Endometrial microvascular endothelial cells (primary cell): Measurements from ENCODE around the gene ATP5ME. TPM values are rescaled to one million over a fixed set of nuclear protein-coding genes. Genes with fewer than 3 reads are reported as not detected.

ENCODE experiments used
- in situ Hi-C: cut with HindIII; loops from 2 replicates; pipeline ENCODE4 v1.10.0; 2017; ENCODE audit warnings: low sequenced_read_pairs, low pct_unique_long_range_greater_than_20kb; ENCODE audit errors: inconsistent ontology term
- total RNA-seq: library from RNA; depleted of rRNA; stranded (reverse); fragments of >200 nt; gene quantifications from one replicate; pipeline ENCODE4 v1.2.3, GENCODE V29; 2015; ENCODE audit errors: inconsistent ontology term

The ATP5ME gene
- total RNA-seq, 1 donor from 2014 or later: 168 TPM

DNA sequence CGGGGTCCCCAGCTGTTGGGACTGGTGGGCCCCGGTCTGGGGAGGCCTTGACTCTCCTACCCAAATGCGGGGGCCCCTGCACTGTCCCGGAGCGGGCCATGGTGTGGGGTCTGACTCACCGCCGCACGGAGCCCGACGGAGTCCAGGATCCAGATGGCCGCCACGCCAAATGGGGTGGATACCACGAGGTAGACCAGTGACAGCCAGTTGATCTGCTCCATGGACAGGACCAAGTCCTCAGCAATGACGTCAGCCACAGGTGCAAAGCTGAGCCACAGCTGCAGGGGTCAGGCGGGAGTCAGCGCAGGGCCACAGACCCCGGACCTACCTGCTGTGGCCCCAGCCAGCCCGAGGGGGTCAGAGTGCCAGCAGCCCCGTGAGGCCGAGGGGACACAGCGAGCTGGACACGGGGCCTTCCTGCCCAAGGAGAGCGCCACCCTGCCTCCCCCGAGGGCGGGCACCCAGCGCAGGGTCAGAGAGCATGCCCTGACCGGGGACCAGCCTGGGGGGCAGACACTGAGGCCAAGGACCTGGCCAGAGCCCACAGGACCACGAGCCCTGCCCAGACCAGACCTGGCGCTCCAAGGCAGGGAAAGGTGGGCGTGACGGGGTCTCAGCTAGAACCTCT, 12.5 kb upstream of the ATP5ME start:
- in situ Hi-C loops: no loop called here

GRCh38 chr4:685679-686412, 11.8 kb upstream of the ATP5ME start:
- in situ Hi-C loops: no loop called here

DNA sequence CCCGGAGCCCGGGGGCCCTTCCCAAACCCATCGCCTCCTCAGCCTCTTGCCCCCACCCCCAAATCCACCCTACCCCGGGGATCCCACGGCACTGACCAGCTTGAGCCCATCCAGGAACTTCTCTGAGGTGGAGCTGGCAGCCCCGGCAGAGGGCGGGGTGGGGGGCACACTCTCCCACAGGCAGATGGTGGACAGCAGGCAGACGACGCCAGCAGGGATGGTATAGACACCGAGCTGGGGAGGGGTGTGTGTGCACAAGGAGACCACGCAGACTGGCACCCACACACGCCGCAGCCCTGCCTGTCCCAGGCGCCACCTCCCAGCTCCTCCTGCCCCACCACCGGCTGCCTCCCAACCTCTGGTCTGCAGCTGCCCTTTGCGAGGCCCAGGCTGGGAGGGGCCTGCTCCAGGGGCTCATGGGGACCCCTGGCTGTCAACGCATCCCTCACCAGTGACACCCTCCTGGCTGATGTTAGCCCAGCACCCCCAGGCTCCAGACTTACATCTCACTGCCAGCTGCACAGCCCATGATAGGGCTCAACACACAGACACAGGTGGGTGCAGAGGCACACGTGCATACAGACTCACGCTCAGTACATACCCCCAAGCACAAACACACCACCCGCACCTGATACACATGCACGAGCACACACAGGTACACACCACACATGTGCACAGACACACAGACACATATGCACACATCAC, 10.7 kb upstream of the ATP5ME start:
- in situ Hi-C loops: no loop called here

DNA sequence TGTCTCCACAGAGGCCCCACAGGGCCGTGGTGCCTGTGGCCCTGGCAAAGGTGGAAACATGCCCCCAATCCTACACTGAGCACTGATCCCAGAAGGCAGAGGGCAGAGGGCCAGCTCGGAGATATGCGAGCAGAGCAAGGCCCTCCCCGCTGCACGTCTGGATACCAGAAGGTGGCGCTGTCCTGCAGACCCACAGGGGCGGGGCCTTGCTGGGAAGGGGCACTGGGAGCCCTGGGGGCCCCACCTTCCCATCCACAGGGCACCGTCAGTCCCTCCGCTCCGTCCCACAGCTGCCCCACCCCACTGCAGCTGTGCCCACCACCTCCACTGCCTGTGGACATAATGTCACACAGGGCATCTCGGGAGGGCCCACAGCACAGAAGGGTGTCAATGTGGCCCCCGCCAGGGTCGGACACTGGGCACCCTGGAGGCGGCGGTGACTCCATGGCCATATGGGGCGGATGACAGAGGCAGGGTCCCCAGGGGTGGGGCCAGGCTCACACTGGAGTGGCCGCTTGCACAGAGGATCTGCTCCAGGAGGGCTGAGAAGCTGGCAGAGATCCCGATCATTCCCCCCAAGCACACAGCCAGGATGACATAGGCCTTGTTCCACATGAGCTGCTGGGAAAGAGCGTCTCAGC, 10.0 kb upstream of the ATP5ME start:
- in situ Hi-C loops: no loop called here

DNA sequence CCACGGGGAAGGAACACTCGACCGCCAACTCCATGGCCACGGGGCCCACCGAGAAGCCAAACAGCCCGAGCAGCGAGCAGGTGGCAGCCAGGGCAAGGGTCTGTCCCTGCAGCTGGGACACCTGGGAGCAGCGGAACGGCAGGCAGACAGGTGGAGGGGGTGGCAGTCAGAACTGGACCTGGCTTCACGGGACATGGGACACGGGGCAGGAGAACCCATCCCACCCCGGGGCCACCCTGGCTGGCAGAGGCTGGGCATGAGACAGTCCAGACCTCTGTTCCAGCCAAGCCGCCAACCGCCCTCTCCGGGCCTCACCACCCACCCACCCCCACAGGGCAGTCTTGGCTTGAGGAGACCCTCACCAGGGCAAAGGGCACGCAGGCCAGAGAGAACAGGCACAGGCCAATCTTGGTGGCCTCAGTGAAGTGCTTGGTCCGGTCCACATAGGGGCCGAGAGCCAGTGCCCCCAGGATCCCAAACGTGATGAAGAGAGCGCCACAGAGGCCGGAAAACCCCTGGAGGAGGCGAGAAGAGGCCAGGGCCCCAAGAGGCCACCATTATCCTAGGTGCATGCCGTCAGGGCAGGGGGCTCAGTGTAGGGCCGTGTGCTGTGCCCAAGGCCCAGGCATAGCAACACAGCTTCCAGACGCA, 9.3 kb upstream of the ATP5ME start:
- in situ Hi-C loops: no loop called here

DNA sequence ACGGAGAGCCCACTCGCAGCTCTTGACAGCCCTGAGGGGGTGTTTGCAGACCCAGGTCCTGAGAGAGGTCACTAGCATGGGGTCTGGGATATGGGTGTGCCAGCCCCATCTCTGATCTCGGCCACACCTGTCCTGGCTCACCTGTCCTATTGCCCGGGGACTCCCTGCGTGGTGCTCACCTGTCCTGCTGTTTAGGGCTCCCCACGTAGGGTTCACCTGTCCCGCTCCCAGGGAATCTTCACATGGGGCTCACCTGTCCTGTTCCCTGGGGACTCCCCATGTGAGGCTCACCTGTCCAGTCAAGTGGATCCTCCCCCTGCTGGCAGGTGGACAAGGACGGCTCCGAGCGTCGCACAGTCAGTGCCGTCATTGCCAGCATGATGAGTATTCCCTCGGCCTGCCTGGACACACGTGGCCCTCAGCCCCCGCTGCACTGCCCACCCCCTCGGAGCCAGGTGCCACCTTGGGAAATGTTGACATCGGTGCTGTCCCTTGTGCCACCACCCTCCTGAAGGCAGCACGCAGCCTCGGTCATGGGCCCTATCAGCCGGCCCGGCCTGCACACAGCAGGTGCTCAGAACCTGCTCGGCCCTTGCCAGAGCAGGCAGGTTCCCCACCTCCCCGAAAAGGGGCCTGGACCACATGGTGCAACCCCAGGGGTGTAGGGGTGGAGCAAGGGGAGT, 8.6 kb upstream of the ATP5ME start:
- in situ Hi-C loops: no loop called here

DNA sequence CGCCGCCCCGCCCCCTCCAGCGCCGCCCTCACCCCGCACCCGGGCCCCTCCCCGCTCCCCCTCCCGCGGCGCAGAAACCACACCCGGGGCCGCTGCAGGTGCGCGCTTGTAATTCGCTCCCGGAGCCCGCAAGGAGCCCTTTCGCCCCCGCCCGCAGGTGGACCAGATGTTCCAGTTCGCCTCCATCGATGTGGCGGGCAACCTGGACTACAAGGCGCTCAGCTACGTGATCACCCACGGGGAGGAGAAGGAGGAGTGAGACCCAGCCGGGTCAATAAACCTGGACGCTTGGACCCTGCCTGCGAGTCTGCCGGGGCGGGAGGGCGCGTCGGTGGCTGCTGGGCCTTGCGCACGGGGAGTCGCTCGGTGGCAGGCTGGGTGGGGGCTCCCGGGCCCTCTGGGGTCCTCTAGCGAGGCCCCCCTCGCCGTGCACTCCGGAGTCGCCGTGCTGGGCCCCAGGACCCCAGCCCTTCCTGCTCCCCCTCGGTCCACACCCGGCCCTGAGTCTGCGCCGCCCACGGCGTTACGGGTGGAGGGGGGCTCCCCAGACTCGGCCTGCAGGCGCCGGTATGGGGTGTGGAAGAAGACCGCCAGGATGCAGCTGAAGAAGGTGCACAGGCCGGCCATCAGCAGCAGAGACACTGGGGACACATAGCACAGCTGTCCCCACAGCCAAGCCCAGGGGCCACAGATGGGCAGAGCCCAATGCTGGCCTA, 7.8 kb upstream of the ATP5ME start:
- in situ Hi-C loops: no loop called here

DNA sequence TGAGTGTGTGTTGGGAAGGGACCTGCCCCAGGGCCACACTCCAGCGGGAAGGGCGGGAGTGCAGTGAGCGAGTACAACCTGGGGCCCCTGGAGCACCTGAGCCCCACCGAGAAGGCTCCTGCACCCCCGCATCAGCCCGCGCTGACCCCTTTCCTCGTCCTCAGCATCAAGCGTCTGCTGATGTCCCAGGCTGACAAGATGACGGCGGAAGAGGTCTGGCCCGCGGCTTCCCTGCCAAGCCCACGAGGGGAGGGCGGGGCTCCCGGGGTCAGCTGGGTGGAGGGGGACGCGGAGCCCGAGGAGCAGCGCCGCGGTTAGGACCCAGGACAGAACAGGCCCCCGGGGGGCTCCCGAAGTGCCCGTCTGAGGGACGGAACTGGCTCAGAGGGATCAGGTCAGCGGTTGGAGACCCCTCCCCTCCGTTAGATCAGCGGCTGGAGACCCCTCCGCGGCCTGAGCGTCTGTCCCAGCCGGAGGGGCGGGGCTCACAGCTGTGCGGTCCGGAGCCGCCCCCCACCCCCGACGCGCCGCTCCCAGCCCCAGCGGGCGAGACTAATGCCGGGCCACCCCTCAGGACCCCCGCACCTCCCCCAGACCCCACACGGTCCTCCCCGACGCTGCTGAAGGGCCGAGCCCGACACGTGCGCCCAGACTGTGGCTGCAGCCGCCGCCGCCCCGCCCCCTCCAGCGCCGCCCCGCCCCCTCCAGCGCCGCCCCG, 7.0 kb upstream of the ATP5ME start:
- in situ Hi-C loops: no loop called here

GRCh38 chr4:680551-680927, 6.5 kb upstream of the ATP5ME start:
- in situ Hi-C loops: no loop called here

DNA sequence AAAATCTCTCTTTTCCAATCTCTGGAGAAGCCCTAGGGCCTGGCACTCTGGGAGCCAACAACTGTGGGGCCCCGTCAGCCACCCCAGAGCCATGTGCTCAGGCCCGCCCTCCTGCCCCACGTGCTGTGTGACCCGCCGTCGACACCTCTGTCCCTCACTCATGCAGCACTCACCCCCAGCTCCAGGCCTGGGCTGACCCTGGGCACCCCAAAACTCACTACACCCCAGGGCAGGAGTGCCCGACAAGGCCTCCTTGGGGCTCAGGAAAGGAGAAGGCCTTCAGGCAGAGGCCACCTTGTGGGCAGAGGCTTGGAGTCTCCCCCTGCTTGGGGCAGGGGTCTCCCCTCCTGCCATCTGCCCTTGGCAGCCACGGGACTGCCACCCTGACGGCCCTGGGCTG, 6.0 kb upstream of the ATP5ME start:
- in situ Hi-C loops: no loop called here

- in situ Hi-C loops: no loop called here
Observed at GRCh38 chr4:679629-680028, 5.6 kb upstream of the ATP5ME start.

DNA sequence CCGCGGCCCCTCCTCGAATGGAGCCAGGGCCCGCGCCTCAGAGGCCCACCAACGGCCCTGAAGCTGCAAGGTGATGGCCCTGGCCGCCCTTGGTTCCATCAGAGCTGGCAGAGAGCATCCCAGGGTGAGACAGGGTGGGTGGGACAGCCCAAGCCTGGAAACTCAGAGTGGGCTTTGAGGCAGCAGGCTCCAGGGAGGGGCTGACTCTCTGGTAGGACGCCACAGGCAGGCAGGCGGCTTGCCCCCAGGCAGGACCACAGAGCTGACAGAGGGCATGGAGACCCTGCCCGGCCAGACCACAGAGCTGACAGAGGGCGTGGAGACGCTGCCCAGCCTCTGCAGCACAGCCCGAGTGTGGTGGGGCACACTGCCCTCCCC, 5.0 kb upstream of the ATP5ME start:
- in situ Hi-C loops: no loop called here

- in situ Hi-C loops: no loop called here
Observed at GRCh38 chr4:678331-679103, 4.4 kb upstream of the ATP5ME start.

DNA sequence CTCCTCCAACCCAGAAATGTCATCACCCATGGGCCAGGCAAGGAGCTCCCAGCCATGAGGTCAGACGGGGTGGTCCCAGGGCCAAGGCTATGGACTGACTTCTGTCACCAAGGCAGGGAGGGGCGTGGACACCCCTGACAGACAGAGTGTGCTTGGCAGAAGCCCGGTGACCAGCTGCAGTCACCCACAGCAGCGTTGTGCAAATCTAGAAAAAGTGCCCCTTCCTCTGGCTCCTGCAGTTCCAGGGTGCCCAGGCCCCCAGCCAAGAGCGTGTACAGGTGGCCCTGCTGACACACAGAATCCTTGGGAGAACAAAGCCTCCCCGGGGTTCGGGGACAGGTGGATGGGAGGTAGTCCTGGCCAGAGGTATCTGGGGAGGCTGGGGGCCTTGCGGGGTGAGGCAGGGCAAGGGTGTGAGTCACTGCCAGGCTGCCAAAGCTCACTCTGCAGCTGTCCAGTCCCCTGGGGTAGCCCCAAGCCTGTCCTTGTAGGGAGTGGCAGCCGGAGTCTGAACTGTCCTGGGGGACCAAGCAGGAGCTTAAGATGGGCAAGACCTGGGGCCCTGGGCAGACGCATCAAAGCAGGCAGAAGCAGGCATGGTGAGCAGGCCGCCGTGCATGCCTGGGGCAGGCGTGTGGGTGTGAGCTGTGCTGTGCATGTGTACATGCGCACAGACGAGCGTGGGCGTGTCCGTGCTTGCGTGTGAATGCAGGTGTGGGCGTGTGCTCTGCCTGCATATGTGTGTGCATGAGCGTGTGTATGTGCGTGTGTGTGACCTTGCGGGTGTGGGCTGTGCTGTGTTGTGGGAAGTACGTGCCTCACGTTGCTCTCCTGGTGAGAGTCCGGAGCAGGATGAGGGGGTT, 3.6 kb upstream of the ATP5ME start:
- in situ Hi-C loops: no loop called here

GRCh38 chr4:676871-677235, 2.8 kb upstream of the ATP5ME start:
- in situ Hi-C loops: no loop called here
